Measurements from ENCODE around the gene QKI.
"Not testable (repeated sequence)": the region's sequence is repeated elsewhere in the genome, so short reads cannot be mapped to it uniquely, and the experiment has no call there.

The QKI gene

DNA sequence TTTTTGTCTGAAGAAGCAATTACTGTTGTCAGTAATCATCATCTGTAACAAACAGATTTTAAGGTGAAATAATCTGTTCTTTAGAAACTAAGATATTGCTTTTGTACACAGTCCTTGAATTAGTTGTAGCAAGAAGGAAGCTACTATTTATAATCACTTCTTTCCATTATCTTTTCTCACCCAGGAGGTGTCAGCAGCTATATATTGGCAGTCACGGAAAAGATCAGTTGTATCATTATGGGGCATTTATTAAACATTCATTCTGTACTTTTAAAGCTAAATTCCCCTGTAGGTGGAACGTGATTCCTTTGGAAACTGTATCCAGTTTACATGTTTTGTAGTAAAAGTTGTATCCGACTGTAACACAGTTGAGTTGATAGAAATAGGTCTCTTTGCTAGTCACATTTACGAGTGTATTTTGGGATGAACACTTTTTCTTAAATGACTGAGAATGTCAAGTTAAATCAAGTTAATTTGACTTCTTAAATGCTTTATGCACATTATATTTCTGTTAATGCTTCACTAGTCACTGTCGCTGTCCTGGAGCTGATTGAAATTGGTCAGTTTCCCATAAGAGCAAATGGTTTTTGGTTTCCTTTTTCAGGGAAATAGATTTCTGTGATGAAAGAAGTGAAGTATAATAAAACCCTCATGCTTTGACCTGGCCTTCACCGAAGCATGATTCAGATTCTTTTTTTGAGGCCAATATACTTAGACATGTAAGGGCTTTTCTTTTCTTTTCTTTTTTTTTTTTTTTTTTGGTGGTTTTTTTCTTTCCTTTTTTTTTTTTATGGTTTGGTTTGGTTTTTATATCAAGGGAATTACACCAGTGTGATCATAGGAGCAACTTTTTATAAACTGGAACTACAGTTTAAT lies 5.1 kb downstream of the QKI start:
- peak overlapping the region in 1 of 2 donors; percentile 29 for H3K27ac ChIP-seq (ENCODE audit: low read depth in 2 of 2, low read length in 2 of 2)
- peaks cover 0 to 31% of the 10 kb centered on the region in 2 donors for H3K27me3 ChIP-seq (ENCODE audit: control insufficient read depth in 2 of 2, insufficient read depth in 2 of 2, low read length in 2 of 2)
- peak overlapping the region; percentile 10 to 22 for H3K4me3 ChIP-seq (ENCODE audit: low read length in 2 of 2)
- peaks cover 0 to 2% of the 10 kb centered on the region in 2 donors for H3K4me1 ChIP-seq (ENCODE audit: control insufficient read depth in 2 of 2, insufficient read depth in 2 of 2, low read length in 2 of 2)
- no peaks in the 10 kb centered on the region for H3K36me3 ChIP-seq (ENCODE audit: control insufficient read depth in 2 of 2, insufficient read depth in 2 of 2, low read length in 2 of 2)
- H3K9ac ChIP-seq (ENCODE audit: low read depth in 1 of 2, low read length in 2 of 2): no peak overlapping the region
- no peaks in the 10 kb centered on the region for H3K9me3 ChIP-seq (ENCODE audit: control insufficient read depth in 2 of 2, low read length in 2 of 2)

DNA sequence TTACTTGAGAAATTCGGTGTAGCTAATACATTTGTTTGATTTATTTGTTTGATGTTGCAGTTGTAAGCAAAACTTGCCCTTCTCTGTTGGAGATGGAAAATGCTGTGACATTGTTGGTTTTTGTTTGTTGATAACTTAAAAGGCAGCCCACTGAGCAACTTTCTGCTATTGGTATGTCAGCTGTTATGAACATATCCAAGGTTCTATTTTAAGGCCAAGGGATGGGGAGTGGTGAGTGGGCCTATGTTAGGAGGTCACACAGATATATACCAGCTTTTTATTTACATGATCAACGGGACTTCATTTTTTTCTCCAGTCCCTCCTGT lies 5.7 kb downstream of the QKI start:
- peaks cover 0 to 2% of the 10 kb centered on the region in 2 donors for H3K4me1 ChIP-seq (ENCODE audit: control insufficient read depth in 2 of 2, insufficient read depth in 2 of 2, low read length in 2 of 2)
- no peak overlapping the region for H3K4me3 ChIP-seq (ENCODE audit: low read length in 2 of 2)
- H3K9ac ChIP-seq (ENCODE audit: low read depth in 1 of 2, low read length in 2 of 2): no peak overlapping the region
- no peak overlapping the region for H3K27ac ChIP-seq (ENCODE audit: low read depth in 2 of 2, low read length in 2 of 2)
- H3K9me3 ChIP-seq (ENCODE audit: control insufficient read depth in 2 of 2, low read length in 2 of 2): no peaks in the 10 kb centered on the region
- H3K36me3 ChIP-seq (ENCODE audit: control insufficient read depth in 2 of 2, insufficient read depth in 2 of 2, low read length in 2 of 2): no peaks in the 10 kb centered on the region
- peaks cover 0 to 31% of the 10 kb centered on the region in 2 donors for H3K27me3 ChIP-seq (ENCODE audit: control insufficient read depth in 2 of 2, insufficient read depth in 2 of 2, low read length in 2 of 2)

DNA sequence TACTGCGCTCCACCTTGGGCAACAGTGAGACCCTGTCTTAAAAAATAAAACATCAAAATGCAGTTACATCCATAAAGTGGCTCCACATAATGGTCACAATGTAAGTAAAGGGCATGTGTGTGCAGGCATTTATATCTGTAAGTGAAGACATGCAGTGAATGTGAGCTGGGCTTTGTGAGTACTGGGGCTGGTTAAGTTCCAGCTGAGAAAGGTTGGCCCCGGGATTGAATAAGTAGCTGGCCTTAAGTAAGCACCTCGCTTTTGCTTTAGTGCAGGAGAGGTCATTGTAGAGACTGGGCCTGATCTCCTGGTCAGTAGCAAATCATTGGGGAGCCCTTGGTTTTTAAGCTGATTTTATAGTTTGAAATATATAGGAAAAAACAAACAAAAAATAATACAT lies 8.0 kb downstream of the QKI start:
- H3K4me1 ChIP-seq (ENCODE audit: control insufficient read depth in 2 of 2, insufficient read depth in 2 of 2, low read length in 2 of 2): peaks cover 0 to 2% of the 10 kb centered on the region in 2 donors

DNA sequence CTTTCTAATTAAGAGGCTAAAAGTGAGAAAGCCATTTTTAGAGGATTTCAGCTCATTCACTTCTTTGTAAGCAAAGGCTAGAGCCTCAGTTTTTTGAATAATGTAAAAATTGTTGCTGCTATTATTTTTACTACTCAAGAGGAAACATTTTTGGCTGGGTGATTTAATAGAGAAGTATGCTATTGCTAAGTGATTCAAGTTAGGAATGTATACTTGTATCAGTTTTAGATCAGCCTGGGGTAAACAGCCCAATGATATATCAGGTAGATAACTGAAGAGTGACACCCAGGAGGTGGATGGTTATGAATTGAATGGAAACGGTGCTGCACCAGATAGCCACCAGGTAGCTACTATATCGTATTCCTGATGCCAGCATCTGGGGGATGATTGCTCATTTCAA lies 9.2 kb downstream of the QKI start:
- no peaks in the 10 kb centered on the region for H3K9me3 ChIP-seq (ENCODE audit: control insufficient read depth in 2 of 2, low read length in 2 of 2)
- no peak overlapping the region for H3K4me3 ChIP-seq (ENCODE audit: low read length in 2 of 2)
- peaks cover 0 to 24% of the 10 kb centered on the region in 2 donors for H3K27me3 ChIP-seq (ENCODE audit: control insufficient read depth in 2 of 2, insufficient read depth in 2 of 2, low read length in 2 of 2)
- H3K36me3 ChIP-seq (ENCODE audit: control insufficient read depth in 2 of 2, insufficient read depth in 2 of 2, low read length in 2 of 2): no peaks in the 10 kb centered on the region
- H3K27ac ChIP-seq (ENCODE audit: low read depth in 2 of 2, low read length in 2 of 2): no peak overlapping the region
- H3K4me1 ChIP-seq (ENCODE audit: control insufficient read depth in 2 of 2, insufficient read depth in 2 of 2, low read length in 2 of 2): peaks cover 0 to 6% of the 10 kb centered on the region in 2 donors
- H3K9ac ChIP-seq (ENCODE audit: low read depth in 1 of 2, low read length in 2 of 2): no peak overlapping the region

More for the DNA sequence above, 8.0 kb downstream of the QKI start:
- no peak overlapping the region for H3K4me3 ChIP-seq (ENCODE audit: low read length in 2 of 2)
- H3K9ac ChIP-seq (ENCODE audit: low read depth in 1 of 2, low read length in 2 of 2): no peak overlapping the region
- H3K36me3 ChIP-seq (ENCODE audit: control insufficient read depth in 2 of 2, insufficient read depth in 2 of 2, low read length in 2 of 2): no peaks in the 10 kb centered on the region
- H3K9me3 ChIP-seq (ENCODE audit: control insufficient read depth in 2 of 2, low read length in 2 of 2): no peaks in the 10 kb centered on the region
- H3K27ac ChIP-seq (ENCODE audit: low read depth in 2 of 2, low read length in 2 of 2): no peak overlapping the region
- peaks cover 0 to 23% of the 10 kb centered on the region in 2 donors for H3K27me3 ChIP-seq (ENCODE audit: control insufficient read depth in 2 of 2, insufficient read depth in 2 of 2, low read length in 2 of 2)

DNA sequence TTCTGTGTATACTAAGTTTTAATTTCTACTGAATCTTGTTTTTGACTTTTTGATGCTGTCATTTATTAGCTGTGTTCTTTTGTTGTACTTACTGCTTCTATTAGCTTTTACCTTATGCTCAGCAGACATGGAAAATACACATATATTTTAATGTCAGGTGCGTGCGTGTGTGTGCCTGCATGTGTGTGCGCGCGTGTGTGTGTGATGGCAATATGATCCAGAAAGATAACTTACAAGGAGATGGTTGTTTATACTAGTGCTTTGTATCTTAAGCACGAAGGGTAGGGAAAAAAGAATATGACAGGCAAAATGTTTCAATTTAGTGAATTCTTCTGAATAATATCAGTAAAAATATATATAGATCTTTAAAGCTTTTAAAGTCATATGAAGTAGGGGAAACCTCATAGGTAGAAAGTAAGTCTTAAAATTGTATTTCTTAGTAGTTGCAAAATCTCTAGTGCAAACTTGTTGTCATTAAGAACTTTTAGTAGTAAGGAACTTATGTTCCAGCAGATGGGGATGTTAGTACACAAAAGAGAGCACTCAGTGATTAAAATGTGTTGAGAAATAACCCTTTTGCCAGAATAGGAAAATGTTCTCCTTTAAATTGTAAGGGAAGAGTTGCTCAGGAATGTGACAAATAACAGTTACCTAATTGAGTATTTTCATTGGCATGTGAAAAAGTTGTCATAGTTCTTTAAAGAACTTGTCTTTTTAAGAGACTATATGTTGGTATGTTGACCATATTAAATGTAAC lies 13.2 kb downstream of the QKI start:
- Histone ChIP-seq H3K36me3 (ENCODE audit: control insufficient read depth in 2 of 2, insufficient read depth in 2 of 2, low read length in 2 of 2) (no peaks in the 10 kb centered on the region), H3K9ac (ENCODE audit: low read depth in 1 of 2, low read length in 2 of 2) (no peak overlapping the region), H3K27ac (ENCODE audit: low read depth in 2 of 2, low read length in 2 of 2) (no peak overlapping the region), H3K27me3 (ENCODE audit: control insufficient read depth in 2 of 2, insufficient read depth in 2 of 2, low read length in 2 of 2) (peaks cover 4 to 24% of the 10 kb centered on the region in 2 donors), H3K4me1 (ENCODE audit: control insufficient read depth in 2 of 2, insufficient read depth in 2 of 2, low read length in 2 of 2) (peaks cover 0 to 7% of the 10 kb centered on the region in 2 donors), H3K4me3 (ENCODE audit: low read length in 2 of 2) (no peak overlapping the region), H3K9me3 (ENCODE audit: control insufficient read depth in 2 of 2, low read length in 2 of 2) (no peaks in the 10 kb centered on the region)

DNA sequence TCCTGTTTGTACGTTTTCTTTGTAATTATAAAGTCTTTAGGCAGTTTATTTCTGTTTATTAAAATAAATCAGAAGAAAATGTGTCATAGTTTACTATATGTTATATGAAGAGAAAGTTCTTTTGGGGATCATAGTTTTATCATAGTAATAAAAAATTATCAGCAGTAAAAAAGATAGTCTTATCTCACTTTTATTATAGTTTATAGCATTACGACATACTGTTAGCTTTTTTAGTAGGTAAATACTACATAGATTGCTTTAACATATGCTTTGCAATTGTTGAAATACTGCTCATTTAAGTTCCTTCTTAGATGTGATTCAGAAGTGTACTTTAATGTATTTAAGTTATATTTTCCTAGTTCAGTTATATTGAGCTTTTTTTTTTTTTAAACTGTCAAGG lies 13.9 kb downstream of the QKI start:
- Histone ChIP-seq H3K27ac (ENCODE audit: low read depth in 2 of 2, low read length in 2 of 2) (no peak overlapping the region), H3K4me3 (ENCODE audit: low read length in 2 of 2) (no peak overlapping the region), H3K4me1 (ENCODE audit: control insufficient read depth in 2 of 2, insufficient read depth in 2 of 2, low read length in 2 of 2) (peaks cover 0 to 7% of the 10 kb centered on the region in 2 donors), H3K36me3 (ENCODE audit: control insufficient read depth in 2 of 2, insufficient read depth in 2 of 2, low read length in 2 of 2) (no peaks in the 10 kb centered on the region), H3K9ac (ENCODE audit: low read depth in 1 of 2, low read length in 2 of 2) (no peak overlapping the region), H3K9me3 (ENCODE audit: control insufficient read depth in 2 of 2, low read length in 2 of 2) (no peaks in the 10 kb centered on the region), H3K27me3 (ENCODE audit: control insufficient read depth in 2 of 2, insufficient read depth in 2 of 2, low read length in 2 of 2) (peaks cover 4 to 26% of the 10 kb centered on the region in 2 donors)

DNA sequence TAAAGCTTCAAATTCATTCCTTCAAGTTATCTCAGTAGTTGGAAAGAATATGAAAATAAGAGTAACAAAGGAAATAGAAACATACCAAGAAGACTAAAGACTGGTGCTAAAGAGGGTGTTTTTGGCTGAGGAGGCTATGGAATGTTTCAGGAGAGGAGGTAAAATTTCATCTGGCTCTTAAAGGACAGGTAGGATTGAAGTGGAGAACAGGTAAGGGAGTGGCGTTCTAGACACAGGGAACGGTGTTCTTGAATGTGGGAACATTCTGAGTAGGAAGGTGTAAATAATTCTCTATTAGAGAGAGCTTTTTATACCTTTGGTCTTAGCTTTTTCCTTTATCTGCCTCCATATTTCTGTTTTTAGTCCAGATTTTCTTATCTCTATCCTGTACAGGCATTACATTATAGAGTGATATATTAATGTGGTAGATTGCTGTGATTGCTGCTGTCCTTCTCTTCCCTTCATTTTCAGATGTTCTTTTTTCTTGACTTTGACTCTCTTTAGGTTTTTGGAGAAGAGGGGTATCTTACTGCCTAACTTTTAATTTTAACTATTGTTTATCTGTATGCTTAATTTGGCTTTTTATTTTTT lies 15.4 kb downstream of the QKI start:
- H3K4me1 ChIP-seq (ENCODE audit: control insufficient read depth in 2 of 2, insufficient read depth in 2 of 2, low read length in 2 of 2): peaks cover 2 to 7% of the 10 kb centered on the region in 2 donors
- no peak overlapping the region for H3K9ac ChIP-seq (ENCODE audit: low read depth in 1 of 2, low read length in 2 of 2)
- H3K4me3 ChIP-seq (ENCODE audit: low read length in 2 of 2): no peak overlapping the region

DNA sequence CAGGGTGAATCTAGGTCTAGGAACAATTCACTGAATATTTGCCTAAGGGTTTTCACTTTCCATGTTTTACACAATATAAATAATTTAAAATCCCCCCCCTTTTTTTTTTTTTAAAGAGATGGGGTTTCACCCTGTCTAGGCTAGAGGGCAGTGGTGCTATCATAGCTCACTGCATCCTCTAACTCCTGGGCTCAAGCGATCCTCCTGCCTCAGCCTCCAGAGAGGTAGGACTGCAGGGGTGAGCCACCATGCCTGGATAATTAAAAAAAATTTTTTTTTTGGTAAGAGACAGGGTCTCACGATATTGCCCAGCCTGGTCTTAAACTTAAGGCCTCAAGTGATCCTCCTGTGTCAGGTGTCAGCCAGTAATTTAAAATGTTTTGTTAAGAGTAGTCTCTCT lies 17.8 kb downstream of the QKI start:
- Histone ChIP-seq H3K27me3 (ENCODE audit: control insufficient read depth in 2 of 2, insufficient read depth in 2 of 2, low read length in 2 of 2) (peaks cover 4 to 19% of the 10 kb centered on the region in 2 donors), H3K4me3 (ENCODE audit: low read length in 2 of 2) (no peak overlapping the region), H3K9me3 (ENCODE audit: control insufficient read depth in 2 of 2, low read length in 2 of 2) (no peaks in the 10 kb centered on the region), H3K27ac (ENCODE audit: low read depth in 2 of 2, low read length in 2 of 2) (no peak overlapping the region), H3K36me3 (ENCODE audit: control insufficient read depth in 2 of 2, insufficient read depth in 2 of 2, low read length in 2 of 2) (no peaks in the 10 kb centered on the region), H3K9ac (ENCODE audit: low read depth in 1 of 2, low read length in 2 of 2) (no peak overlapping the region), H3K4me1 (ENCODE audit: control insufficient read depth in 2 of 2, insufficient read depth in 2 of 2, low read length in 2 of 2) (peaks cover 2 to 7% of the 10 kb centered on the region in 2 donors)

More for the DNA sequence above, 15.4 kb downstream of the QKI start:
- peaks cover 4 to 20% of the 10 kb centered on the region in 2 donors for H3K27me3 ChIP-seq (ENCODE audit: control insufficient read depth in 2 of 2, insufficient read depth in 2 of 2, low read length in 2 of 2)
- H3K36me3 ChIP-seq (ENCODE audit: control insufficient read depth in 2 of 2, insufficient read depth in 2 of 2, low read length in 2 of 2): no peaks in the 10 kb centered on the region
- H3K27ac ChIP-seq (ENCODE audit: low read depth in 2 of 2, low read length in 2 of 2): no peak overlapping the region
- no peaks in the 10 kb centered on the region for H3K9me3 ChIP-seq (ENCODE audit: control insufficient read depth in 2 of 2, low read length in 2 of 2)

DNA sequence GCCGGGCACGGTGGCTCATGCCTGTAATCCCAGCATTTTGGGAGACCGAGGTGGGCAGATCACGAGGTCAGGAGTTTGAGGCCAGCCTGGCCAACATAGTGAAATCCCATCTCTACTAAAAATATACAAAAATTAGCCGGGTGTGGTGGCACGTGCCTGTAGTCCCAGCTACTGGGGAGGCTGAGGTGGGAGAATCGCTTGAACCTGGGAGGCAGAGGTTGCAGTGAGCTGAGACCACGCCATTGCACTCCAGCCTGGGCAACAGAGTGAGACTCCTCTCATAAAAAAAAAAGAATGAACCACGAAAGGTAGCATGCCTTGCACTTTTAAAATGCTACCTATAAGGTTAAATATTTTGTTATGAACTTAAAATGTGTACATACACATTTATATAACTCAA lies 19.0 kb downstream of the QKI start:
- H3K4me1 ChIP-seq (ENCODE audit: control insufficient read depth in 2 of 2, insufficient read depth in 2 of 2, low read length in 2 of 2): not testable (repeated sequence)

DNA sequence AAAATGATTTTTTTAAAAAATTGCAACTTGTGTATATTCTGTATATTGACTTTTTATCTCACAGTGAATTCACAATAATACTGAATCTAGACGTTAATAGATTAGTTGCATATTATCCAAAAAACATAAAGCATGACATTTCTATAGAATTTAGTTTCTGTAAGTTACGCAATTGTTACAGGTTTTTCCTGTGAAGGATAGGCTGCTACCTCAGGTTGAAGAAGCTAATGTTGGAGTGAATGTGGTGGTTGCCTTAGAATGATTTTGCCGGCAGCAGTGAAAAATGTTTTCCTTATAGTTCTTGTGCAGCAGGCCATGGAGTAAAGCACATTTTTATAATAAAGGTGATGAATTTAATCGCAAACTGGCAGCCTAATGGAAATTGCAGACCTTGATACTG lies 20.5 kb downstream of the QKI start:
- Histone ChIP-seq H3K27me3 (ENCODE audit: control insufficient read depth in 2 of 2, insufficient read depth in 2 of 2, low read length in 2 of 2) (peaks cover 2 to 16% of the 10 kb centered on the region in 2 donors), H3K27ac (ENCODE audit: low read depth in 2 of 2, low read length in 2 of 2) (no peak overlapping the region), H3K4me1 (ENCODE audit: control insufficient read depth in 2 of 2, insufficient read depth in 2 of 2, low read length in 2 of 2) (peaks cover 0 to 2% of the 10 kb centered on the region in 2 donors), H3K4me3 (ENCODE audit: low read length in 2 of 2) (no peak overlapping the region), H3K9ac (ENCODE audit: low read depth in 1 of 2, low read length in 2 of 2) (no peak overlapping the region), H3K9me3 (ENCODE audit: control insufficient read depth in 2 of 2, low read length in 2 of 2) (no peaks in the 10 kb centered on the region), H3K36me3 (ENCODE audit: control insufficient read depth in 2 of 2, insufficient read depth in 2 of 2, low read length in 2 of 2) (no peaks in the 10 kb centered on the region)

More for the DNA sequence above, 19.0 kb downstream of the QKI start:
- not testable (repeated sequence) for H3K9ac ChIP-seq (ENCODE audit: low read depth in 1 of 2, low read length in 2 of 2); H3K36me3 ChIP-seq (ENCODE audit: control insufficient read depth in 2 of 2, insufficient read depth in 2 of 2, low read length in 2 of 2); H3K9me3 ChIP-seq (ENCODE audit: control insufficient read depth in 2 of 2, low read length in 2 of 2); H3K4me3 ChIP-seq (ENCODE audit: low read length in 2 of 2); H3K27ac ChIP-seq (ENCODE audit: low read depth in 2 of 2, low read length in 2 of 2)
- H3K27me3 ChIP-seq (ENCODE audit: control insufficient read depth in 2 of 2, insufficient read depth in 2 of 2, low read length in 2 of 2): peaks cover 4 to 21% of the 10 kb centered on the region in 2 donors
